ENCODE measurements around the gene MBOAT7. TPM values are rescaled to one million over a fixed set of nuclear protein-coding genes. Genes with fewer than 3 reads are reported as not detected.

Gene MBOAT7
- polyA plus RNA-seq, 1 donor from 2014 or later, result 19.0 TPM

DNA sequence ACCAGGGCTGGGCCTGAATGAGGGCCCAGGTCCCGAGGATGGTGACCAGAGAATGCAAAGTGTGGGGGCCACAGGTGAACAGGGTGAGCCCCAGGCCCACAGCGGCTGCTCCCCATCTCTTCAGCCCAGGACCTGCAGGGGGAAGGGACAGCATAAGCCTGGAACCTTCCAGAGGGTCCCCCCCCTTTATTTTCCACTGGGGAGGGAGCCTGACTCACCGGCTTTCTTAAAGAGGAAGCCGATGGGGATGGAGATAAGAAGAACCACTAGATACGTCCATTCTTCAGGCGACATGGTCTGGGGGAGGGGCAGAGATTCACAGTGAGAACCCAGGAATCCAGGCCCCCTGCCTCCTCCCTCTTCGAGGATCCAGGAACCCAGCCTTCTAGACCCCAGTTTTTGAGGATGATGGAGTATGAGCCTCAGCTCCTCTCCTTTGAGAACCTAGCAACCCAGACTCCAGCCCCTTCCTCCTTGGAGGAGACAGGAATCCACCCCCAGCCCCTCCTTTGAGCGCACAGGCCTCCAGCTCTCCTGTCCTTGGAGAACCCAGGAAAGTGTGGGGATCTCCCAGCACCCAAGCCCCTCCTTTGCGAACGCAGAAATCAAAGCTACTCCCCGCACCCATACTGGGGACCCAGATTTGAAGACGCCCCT is 1.0 kb downstream of the MBOAT7 start:
- Histone ChIP-seq H3K4me2 (ENCODE audit: low read length) (peak overlapping the region; percentile 70), H3K9ac (ENCODE audit: low read length) (peak overlapping the region; percentile 89), H3K27ac (ENCODE audit: low read length) (peak overlapping the region; percentile 87), H4K20me1 (ENCODE audit: insufficient read depth) (no peaks in the 10 kb centered on the region), H3K27me3 (ENCODE audit: insufficient read depth, low read depth, low read length) (no peaks in the 10 kb centered on the region), H3K36me3 (ENCODE audit: insufficient read depth, low read length) (no peaks in the 10 kb centered on the region), H3K9me3 (ENCODE audit: low read length) (no peaks in the 10 kb centered on the region), H3F3A (ENCODE audit: insufficient read depth, low read length, poor library complexity, severe bottlenecking) (no peaks in the 10 kb centered on the region), H2AFZ (ENCODE audit: low read depth, low read length) (no peak overlapping the region), H3K79me2 (replicated peaks; ENCODE audit: insufficient read depth, low read length) (peaks cover 18% of the 10 kb centered on the region), H3K9me2 (ENCODE audit: insufficient read depth, low read length) (no peaks in the 10 kb centered on the region), H3K4me3 (ENCODE audit: low read length) (peak overlapping the region; percentile 99)
- TF ChIP-seq EZH2 (IDR thresholded peaks at IDR 0.05; ENCODE audit: borderline replicate concordance, insufficient read depth, low read length, poor library complexity, severe bottlenecking) (no peak), TAF1 (IDR thresholded peaks at IDR 0.05; ENCODE audit: low read depth) (no peak), SMC3 (conservative IDR thresholded peaks at IDR 0.05; ENCODE audit: poor library complexity) (no peak), EP300 (conservative IDR thresholded peaks at IDR 0.05; ENCODE audit: poor library complexity, severe bottlenecking) (no peak), POLR2AphosphoS5 (IDR thresholded peaks at IDR 0.05) (no peak), RAD21 (conservative IDR thresholded peaks at IDR 0.05) (no peak), MXI1 (conservative IDR thresholded peaks at IDR 0.05; ENCODE audit: poor library complexity, severe bottlenecking) (no peak)
- TF ChIP-seq, protein P1, sequence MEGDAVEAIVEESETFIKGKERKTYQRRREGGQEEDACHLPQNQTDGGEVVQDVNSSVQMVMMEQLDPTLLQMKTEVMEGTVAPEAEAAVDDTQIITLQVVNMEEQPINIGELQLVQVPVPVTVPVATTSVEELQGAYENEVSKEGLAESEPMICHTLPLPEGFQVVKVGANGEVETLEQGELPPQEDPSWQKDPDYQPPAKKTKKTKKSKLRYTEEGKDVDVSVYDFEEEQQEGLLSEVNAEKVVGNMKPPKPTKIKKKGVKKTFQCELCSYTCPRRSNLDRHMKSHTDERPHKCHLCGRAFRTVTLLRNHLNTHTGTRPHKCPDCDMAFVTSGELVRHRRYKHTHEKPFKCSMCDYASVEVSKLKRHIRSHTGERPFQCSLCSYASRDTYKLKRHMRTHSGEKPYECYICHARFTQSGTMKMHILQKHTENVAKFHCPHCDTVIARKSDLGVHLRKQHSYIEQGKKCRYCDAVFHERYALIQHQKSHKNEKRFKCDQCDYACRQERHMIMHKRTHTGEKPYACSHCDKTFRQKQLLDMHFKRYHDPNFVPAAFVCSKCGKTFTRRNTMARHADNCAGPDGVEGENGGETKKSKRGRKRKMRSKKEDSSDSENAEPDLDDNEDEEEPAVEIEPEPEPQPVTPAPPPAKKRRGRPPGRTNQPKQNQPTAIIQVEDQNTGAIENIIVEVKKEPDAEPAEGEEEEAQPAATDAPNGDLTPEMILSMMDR (IDR thresholded peaks at IDR 0.05; ENCODE audit: poor library complexity, severe bottlenecking), result no peak
- TF ChIP-seq, protein P2, sequence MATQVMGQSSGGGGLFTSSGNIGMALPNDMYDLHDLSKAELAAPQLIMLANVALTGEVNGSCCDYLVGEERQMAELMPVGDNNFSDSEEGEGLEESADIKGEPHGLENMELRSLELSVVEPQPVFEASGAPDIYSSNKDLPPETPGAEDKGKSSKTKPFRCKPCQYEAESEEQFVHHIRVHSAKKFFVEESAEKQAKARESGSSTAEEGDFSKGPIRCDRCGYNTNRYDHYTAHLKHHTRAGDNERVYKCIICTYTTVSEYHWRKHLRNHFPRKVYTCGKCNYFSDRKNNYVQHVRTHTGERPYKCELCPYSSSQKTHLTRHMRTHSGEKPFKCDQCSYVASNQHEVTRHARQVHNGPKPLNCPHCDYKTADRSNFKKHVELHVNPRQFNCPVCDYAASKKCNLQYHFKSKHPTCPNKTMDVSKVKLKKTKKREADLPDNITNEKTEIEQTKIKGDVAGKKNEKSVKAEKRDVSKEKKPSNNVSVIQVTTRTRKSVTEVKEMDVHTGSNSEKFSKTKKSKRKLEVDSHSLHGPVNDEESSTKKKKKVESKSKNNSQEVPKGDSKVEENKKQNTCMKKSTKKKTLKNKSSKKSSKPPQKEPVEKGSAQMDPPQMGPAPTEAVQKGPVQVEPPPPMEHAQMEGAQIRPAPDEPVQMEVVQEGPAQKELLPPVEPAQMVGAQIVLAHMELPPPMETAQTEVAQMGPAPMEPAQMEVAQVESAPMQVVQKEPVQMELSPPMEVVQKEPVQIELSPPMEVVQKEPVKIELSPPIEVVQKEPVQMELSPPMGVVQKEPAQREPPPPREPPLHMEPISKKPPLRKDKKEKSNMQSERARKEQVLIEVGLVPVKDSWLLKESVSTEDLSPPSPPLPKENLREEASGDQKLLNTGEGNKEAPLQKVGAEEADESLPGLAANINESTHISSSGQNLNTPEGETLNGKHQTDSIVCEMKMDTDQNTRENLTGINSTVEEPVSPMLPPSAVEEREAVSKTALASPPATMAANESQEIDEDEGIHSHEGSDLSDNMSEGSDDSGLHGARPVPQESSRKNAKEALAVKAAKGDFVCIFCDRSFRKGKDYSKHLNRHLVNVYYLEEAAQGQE (IDR thresholded peaks at IDR 0.05; ENCODE audit: borderline replicate concordance), result no peak

DNA sequence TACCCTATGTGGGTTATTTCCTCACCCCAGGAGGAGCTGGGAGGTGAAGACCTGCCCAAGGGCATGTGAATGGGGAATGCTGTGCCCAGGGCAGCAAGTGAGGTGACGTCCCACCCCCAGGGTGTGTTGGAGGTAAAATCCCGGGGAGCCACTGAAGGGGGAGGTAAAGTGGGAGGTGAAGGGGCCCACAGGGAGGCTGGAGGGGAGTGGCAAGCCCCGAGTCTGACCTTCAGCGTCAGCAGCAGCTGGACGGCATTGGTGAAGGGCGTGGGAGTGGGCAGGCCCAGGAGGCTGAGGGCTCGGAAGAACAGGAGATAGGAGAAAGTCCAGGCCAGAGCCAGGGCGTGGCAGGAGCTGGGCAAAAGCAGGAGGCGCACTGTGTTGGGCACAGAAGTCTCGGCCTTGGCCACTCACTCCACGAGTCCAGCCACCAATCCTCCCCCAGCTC is 2.4 kb downstream of the MBOAT7 start:
- Histone ChIP-seq H3K9me2 (ENCODE audit: insufficient read depth, low read length) (no peaks in the 10 kb centered on the region), H3K4me2 (ENCODE audit: low read length) (no peak overlapping the region), H3K27ac (ENCODE audit: low read length) (no peak overlapping the region), H4K20me1 (ENCODE audit: insufficient read depth) (no peaks in the 10 kb centered on the region), H3K36me3 (ENCODE audit: insufficient read depth, low read length) (no peaks in the 10 kb centered on the region), H2AFZ (ENCODE audit: low read depth, low read length) (no peak overlapping the region), H3K9me3 (ENCODE audit: low read length) (no peaks in the 10 kb centered on the region), H3K79me2 (replicated peaks; ENCODE audit: insufficient read depth, low read length) (peaks cover 14% of the 10 kb centered on the region), H3K4me3 (ENCODE audit: low read length) (no peak overlapping the region), H3K9ac (ENCODE audit: low read length) (no peak overlapping the region), H3F3A (ENCODE audit: insufficient read depth, low read length, poor library complexity, severe bottlenecking) (no peaks in the 10 kb centered on the region), H3K27me3 (ENCODE audit: insufficient read depth, low read depth, low read length) (no peaks in the 10 kb centered on the region)
- TF ChIP-seq EZH2 (IDR thresholded peaks at IDR 0.05; ENCODE audit: borderline replicate concordance, insufficient read depth, low read length, poor library complexity, severe bottlenecking), result no peak
- TF ChIP-seq MXI1 (conservative IDR thresholded peaks at IDR 0.05; ENCODE audit: poor library complexity, severe bottlenecking), result no peak
- TF ChIP-seq SMC3 (conservative IDR thresholded peaks at IDR 0.05; ENCODE audit: poor library complexity), result no peak
- no peak for TF ChIP-seq POLR2AphosphoS5 (IDR thresholded peaks at IDR 0.05)
- no peak for TF ChIP-seq RAD21 (conservative IDR thresholded peaks at IDR 0.05)
- TF ChIP-seq EP300 (conservative IDR thresholded peaks at IDR 0.05; ENCODE audit: poor library complexity, severe bottlenecking), result no peak
- TF ChIP-seq, protein P1 (IDR thresholded peaks at IDR 0.05; ENCODE audit: poor library complexity, severe bottlenecking), result no peak
- no peak for TF ChIP-seq TAF1 (IDR thresholded peaks at IDR 0.05; ENCODE audit: low read depth)
- TF ChIP-seq, protein P2 (IDR thresholded peaks at IDR 0.05; ENCODE audit: borderline replicate concordance), result no peak

Data from neural cell (in vitro differentiated cells).